DOHH2 (cell line): Measurements from ENCODE around the gene DCLRE1A.

Source experiments
- CTCF ChIP-seq: fragments of 200-600 bp; sonication (generic); IDR thresholded peaks from one replicate; pipeline ENCODE4 v1.5.1; 2014; ENCODE audit warnings: antibody characterized with exemption, mild to moderate bottlenecking, low read depth, low read length; ENCODE audit not compliant: poor library complexity, severe bottlenecking
- EZH2phosphoT487 ChIP-seq: fragments of 200-600 bp; sonication (generic); IDR thresholded peaks from 2 replicates; pipeline ENCODE4 v1.6.1; 2017; ENCODE audit warnings: borderline replicate concordance, mild to moderate bottlenecking, antibody characterized with exemption, low read length, moderate library complexity, mixed read lengths

DNA sequence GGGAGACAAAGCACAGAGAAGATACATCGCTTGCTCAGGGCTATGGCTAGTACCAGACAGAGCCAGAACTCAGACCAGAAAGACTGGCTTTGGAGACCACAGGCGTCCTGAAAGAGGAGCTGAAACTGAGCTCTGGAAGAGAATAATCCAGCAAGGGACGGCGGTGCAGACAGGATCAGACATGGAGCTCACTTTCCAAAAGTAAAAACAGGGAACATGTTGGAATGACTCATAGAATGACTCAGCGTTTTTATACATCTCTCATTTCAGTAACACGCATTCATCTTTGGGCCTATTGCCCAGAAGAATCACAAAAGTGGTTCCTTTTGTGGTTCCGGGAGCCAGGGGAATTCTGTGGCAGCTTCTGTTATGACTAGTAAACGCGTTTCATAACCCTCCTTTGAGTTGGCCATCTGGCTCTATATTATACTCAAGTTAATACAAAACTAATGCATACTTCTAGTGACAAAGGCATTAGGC is 65.2 kb downstream of the DCLRE1A start:
- TF ChIP-seq CTCF (no peak), EZH2phosphoT487 (no peak)
